Skin of body (tissue), 3 donors: ENCODE data around the gene AZU1. TPM values are rescaled to one million over a fixed set of nuclear protein-coding genes. Genes with fewer than 3 reads are reported as not detected.
"Not testable (repeated sequence)": the region's sequence is repeated elsewhere in the genome, so short reads cannot be mapped to it uniquely, and the experiment has no call there.

Experiments used
- DNase-seq: peaks from one replicate; lab custom pipeline; 2025; lab: John Stamatoyannopoulos, UW
- small RNA-seq: library from RNA; depleted of rRNA; stranded (forward); fragments of <200 nt; gene quantifications from one replicate; pipeline ENCODE3, GENCODE V24; 2014; ENCODE audit warnings: low replicate concordance
- total RNA-seq: library from RNA; depleted of rRNA; stranded (reverse); fragments of >200 nt; gene quantifications from one replicate; pipeline ENCODE4 v1.2.3, GENCODE V29; 2014

Gene AZU1
- total RNA-seq, 1 donor from 2014 or later = 12.8 TPM

- no peak for DNase-seq
Measured at GRCh38 chr19:871446-872265, 44.0 kb downstream of the AZU1 start.

DNA sequence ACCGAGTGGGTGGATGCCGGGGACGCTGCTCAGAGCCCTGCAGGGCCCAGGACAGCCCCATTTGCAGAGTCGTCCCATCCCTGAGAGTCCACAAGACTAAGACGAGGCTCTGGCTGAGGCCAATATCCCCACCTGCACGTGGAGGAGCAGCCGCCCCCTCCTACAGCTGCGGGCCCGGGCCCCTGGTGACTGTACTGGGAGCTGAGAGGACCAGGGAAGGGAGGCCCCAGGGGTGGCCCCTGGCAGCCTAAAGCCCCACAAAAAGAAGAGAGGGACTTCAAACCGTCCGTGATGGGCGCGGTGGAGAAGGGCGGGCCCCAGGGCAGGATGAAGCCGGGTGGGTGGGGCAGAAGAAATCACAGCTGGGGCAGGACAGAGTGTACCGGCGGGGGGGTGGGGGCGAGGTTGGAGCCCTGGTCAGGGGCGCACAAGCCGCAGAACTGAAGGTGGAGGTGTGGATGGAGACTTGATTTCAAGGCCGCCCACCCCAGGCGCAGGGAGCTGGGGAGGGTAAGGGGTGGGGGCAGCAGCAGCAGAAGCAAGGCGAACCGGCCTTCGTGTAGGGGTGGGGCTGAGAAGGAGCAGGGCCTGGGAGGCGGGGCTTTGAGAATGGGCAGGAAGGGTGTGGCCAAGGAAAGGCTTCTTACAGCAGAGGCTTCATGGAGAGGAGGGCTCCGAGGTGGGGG is 44.8 kb downstream of the AZU1 start:
- no peak for DNase-seq

DNA sequence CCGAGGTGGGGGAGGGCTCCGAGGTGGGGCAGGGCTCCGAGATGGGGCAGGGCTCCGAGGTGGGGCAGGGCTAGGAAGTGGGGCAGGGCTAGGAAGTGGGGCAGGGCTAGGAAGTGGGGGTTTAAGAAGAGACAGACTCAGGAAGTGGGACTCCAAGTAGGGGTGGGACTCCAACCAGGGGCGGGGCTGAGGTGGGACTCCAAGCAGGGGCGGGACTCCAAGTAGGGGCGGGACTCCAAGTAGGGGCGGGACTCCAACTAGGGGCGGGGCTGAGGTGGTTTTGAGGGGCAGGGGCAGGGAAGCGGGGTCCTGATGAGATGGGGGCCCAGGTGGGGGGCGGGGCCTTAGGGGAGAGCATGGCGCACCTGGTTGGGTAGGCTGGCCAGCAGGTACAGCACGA is 45.4 kb downstream of the AZU1 start:
- DNase-seq = no peak

GRCh38 chr19:873561-874041 is 46.0 kb downstream of the AZU1 start:
- DNase-seq = no peak

GRCh38 chr19:875265-875879 is 47.7 kb downstream of the AZU1 start:
- DNase-seq = no peak

DNA sequence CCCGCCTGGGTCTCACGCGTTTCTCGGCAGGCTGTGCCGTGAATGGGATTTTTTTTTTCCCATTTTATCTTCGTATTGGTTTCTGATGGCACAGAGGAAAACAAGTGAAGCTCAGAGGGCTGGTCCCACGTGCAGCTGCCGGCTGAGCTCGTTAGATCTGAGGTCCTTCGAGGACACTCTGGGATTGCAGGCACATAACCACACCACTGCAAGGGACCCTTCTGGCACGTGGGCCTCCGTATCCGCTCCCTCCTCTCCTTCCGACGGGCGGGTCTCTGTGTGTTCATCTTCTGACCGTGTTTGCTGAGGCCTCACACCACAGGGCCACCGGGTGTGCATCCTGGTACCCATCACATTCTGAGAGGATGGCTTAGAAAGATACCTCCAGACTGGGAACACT is 48.5 kb downstream of the AZU1 start:
- no peak for DNase-seq

GRCh38 chr19:876780-877314 is 49.2 kb downstream of the AZU1 start:
- no peak for DNase-seq

DNA sequence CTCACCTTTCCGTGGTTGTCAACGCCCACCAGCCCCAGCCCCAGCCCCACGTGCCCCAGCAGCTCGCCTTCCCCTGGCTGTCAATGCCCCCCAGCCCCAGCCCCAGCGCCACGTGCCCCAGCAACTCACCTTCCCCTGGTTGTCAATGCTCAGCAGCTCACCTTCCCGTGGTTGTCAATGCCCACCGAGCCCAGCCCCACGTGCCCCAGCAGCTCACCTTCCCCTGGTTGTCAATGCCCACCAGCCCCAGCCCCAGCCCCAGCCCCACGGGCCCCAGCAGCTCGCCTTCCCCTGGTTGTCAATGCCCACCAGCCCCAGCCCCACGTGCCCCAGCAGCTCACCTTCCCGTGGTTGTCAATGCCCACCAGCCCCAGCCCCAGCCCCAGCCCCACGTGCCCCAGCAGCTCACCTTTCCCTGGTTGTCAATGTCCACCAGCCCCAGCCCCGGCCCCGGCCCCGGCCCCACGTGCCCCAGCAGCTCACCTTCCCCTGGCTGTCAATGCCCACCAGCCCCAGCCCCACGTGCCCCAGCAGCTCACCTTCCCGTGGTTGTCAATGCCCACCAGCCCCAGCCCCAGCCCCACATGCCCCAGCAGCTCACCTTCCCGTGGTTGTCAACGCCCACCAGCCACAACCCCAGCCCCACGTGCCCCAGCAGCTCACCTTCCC is 50.5 kb downstream of the AZU1 start:
- DNase-seq = not testable (repeated sequence)

DNA sequence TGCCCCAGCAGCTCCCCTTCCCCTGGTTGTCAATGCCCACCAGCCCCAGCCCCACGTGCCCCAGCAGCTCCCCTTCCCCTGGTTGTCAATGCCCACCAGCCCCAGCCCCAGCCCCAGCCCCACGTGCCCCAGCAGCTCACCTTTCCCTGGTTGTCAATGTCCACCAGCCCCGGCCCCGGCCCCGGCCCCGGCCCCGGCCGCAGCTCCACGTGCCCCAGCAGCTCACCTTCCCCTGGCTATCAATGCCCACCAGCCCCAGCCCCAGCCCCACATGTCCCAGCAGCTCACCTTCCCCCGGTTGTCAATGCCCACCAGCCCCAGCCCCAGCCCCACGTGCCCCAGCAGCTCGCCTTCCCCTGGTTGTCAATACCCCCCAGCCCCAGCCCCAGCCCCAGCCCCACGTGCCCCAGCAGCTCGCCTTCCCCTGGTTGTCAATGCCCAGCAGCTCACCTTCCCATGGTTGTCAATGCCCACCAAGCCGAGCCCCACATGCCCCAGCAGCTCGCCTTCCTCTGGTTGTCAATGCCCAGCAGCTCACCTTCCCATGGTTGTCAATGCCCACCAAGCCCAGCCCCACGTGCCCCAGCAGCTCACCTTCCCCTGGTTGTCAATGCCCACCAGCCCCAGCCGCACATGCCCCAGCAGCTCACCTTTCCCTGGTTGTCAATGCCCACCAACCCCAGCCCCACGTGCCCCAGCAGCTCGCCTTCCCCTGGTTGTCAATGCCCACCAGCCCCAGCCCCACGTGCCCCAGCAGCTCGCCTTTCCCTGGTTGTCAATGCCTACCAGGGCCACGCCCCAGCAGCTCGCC is 51.3 kb downstream of the AZU1 start:
- DNase-seq = not testable (repeated sequence)

- DNase-seq = no peak
Measured at GRCh38 chr19:879711-880438, 52.2 kb downstream of the AZU1 start.

Small RNAs within 50 kb of the gene (small RNA-seq; reads per million reads assigned to genes)
- gene MIR3187 = not detected

Other genes starting within 250 kb of the AZU1 start
- gene HCN2, start 238.0 kb upstream of the AZU1 start, total RNA-seq = 0.59 TPM
- 15.6 TPM for gene POLRMT, start 194.3 kb upstream of the AZU1 start, total RNA-seq
- gene FGF22, start 188.0 kb upstream of the AZU1 start, total RNA-seq = 1.4 TPM
- 17.5 TPM for gene RNF126, start 164.6 kb upstream of the AZU1 start, total RNA-seq
- 21.0 TPM for gene FSTL3, start 151.4 kb upstream of the AZU1 start, total RNA-seq
- 0.69 TPM for gene PRSS57, start 132.4 kb upstream of the AZU1 start, total RNA-seq
- gene PALM, start 118.9 kb upstream of the AZU1 start, total RNA-seq = 25.4 TPM
- gene MISP, start 76.7 kb upstream of the AZU1 start, total RNA-seq = 1.2 TPM
- gene PTBP1, start 30.4 kb upstream of the AZU1 start, total RNA-seq = 106 TPM
- 0.89 TPM for gene PLPPR3, start 5.9 kb upstream of the AZU1 start, total RNA-seq
- 28.9 TPM for gene PRTN3, start 13.2 kb downstream of the AZU1 start, total RNA-seq
- gene ELANE, start 24.5 kb downstream of the AZU1 start, total RNA-seq = 24.0 TPM
- 79.1 TPM for gene CFD, start 31.8 kb downstream of the AZU1 start, total RNA-seq
- 16.5 TPM for gene MED16, start 65.3 kb downstream of the AZU1 start, total RNA-seq
- gene RNU6-9, start 65.6 kb downstream of the AZU1 start, total RNA-seq = not detected
- 28.7 TPM for gene R3HDM4, start 85.4 kb downstream of the AZU1 start, total RNA-seq
- gene KISS1R, start 89.5 kb downstream of the AZU1 start, total RNA-seq = not detected
- 12.8 TPM for gene ARID3A, start 98.2 kb downstream of the AZU1 start, total RNA-seq
- gene WDR18, start 156.5 kb downstream of the AZU1 start, total RNA-seq = 34.1 TPM
- 0.20 TPM for gene GRIN3B, start 172.6 kb downstream of the AZU1 start, total RNA-seq
- gene TMEM259, start 193.3 kb downstream of the AZU1 start, total RNA-seq = 40.6 TPM
- not detected for gene RNU6-2, start 193.7 kb downstream of the AZU1 start, total RNA-seq
- 58.2 TPM for gene CNN2, start 198.8 kb downstream of the AZU1 start, total RNA-seq
- 4.8 TPM for gene ABCA7, start 212.3 kb downstream of the AZU1 start, total RNA-seq
- gene ARHGAP45, start 239.3 kb downstream of the AZU1 start, total RNA-seq = 10.7 TPM